Measurements from ENCODE around the gene ZFC3H1. TPM values are rescaled to one million over a fixed set of nuclear protein-coding genes. Genes with fewer than 3 reads are reported as not detected.

ZFC3H1 gene
- total and polyA plus RNA-seq, 2 of the 13 experiments (the other 11 are each of a cell fraction or from before 2014, with no cell fraction given) = 17.1 to 38.3 TPM

DNA sequence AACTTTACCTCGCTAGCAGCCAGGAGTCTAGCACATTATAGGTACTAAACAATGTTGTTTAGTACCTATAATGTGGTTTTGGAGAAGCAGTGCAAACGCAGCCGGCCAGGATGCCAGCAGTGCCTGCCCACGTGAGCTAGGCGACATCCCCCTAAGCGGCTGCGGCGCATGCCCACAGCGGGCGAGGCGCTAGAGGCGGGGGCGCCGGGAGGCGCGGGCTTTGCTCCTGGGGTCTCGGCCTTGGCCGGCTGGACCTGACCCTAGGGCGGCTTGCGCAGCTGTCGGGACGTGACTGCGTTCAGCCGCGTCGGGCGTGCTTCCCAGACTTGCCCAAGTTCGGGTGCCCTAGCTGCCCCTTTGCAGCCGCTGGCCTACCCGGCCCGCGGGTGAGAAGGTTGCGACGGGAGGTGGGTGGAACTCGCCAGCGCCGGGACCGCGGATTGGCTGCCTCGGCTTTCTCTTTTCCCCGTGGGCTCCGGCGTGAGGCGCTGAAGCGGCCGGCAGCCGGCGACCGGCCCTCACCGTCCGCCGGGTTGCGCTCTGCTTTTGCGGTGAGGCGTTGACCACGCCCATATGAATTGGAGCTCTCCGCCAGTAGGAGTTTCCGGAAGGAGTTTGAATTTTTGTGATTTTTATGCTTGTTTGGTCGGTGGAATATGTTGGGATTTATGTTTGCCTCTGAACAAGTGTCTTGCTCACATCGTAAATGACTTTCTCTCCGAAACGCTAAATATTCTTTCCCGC lies 22.4 kb upstream of the ZFC3H1 start, which contains the start of gene TMEM19 (continued):
- TF ChIP-seq, protein P1, sequence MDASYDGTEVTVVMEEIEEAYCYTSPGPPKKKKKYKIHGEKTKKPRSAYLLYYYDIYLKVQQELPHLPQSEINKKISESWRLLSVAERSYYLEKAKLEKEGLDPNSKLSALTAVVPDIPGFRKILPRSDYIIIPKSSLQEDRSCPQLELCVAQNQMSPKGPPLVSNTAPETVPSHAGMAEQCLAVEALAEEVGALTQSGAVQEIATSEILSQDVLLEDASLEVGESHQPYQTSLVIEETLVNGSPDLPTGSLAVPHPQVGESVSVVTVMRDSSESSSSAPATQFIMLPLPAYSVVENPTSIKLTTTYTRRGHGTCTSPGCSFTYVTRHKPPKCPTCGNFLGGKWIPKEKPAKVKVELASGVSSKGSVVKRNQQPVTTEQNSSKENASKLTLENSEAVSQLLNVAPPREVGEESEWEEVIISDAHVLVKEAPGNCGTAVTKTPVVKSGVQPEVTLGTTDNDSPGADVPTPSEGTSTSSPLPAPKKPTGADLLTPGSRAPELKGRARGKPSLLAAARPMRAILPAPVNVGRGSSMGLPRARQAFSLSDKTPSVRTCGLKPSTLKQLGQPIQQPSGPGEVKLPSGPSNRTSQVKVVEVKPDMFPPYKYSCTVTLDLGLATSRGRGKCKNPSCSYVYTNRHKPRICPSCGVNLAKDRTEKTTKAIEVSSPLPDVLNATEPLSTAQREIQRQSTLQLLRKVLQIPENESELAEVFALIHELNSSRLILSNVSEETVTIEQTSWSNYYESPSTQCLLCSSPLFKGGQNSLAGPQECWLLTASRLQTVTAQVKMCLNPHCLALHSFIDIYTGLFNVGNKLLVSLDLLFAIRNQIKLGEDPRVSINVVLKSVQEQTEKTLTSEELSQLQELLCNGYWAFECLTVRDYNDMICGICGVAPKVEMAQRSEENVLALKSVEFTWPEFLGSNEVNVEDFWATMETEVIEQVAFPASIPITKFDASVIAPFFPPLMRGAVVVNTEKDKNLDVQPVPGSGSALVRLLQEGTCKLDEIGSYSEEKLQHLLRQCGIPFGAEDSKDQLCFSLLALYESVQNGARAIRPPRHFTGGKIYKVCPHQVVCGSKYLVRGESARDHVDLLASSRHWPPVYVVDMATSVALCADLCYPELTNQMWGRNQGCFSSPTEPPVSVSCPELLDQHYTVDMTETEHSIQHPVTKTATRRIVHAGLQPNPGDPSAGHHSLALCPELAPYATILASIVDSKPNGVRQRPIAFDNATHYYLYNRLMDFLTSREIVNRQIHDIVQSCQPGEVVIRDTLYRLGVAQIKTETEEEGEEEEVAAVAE (CRISPR knock-in tag; IDR thresholded peaks at IDR 0.05; ENCODE audit: borderline replicate concordance) = peak; percentile 79; the same call in 1 of the 2 replicates
- TF ChIP-seq CC2D1A (CRISPR knock-in tag; IDR thresholded peaks at IDR 0.05) (no peak), ZSCAN21 (CRISPR knock-in tag; IDR thresholded peaks at IDR 0.05; ENCODE audit: borderline replicate concordance) (peak; percentile 83; the same call in 1 of the 2 replicates), ZBTB7A (CRISPR knock-in tag; IDR thresholded peaks at IDR 0.05) (peak; percentile 89), ZNF331 (CRISPR knock-in tag; IDR thresholded peaks at IDR 0.05) (peak; percentile 53; the same call in 1 of the 2 replicates), GZF1 (CRISPR knock-in tag; IDR thresholded peaks at IDR 0.05) (no peak), ZNF724P (CRISPR knock-in tag; IDR thresholded peaks at IDR 0.05; ENCODE audit: borderline replicate concordance) (no peak), CHD2 (IDR thresholded peaks at IDR 0.05; ENCODE audit: low read depth, low read length) (no peak), RBM39 (IDR thresholded peaks at IDR 0.05; ENCODE audit: low read depth, low read length, poor library complexity, severe bottlenecking) (peak; percentile 81), ZNF792 (CRISPR knock-in tag; IDR thresholded peaks at IDR 0.05) (0 out of 2 replicates have a peak, but pooled peaks have one; percentile 44), ZFP90 (CRISPR knock-in tag; IDR thresholded peaks at IDR 0.05; ENCODE audit: borderline replicate concordance) (no peak; the same call in 1 of the 2 replicates), ZNF367 (CRISPR knock-in tag; IDR thresholded peaks at IDR 0.05; ENCODE audit: borderline replicate concordance) (no peak), ZNF383 (CRISPR knock-in tag; IDR thresholded peaks at IDR 0.05; ENCODE audit: borderline replicate concordance) (no peak; the same call in 1 of the 2 replicates), RFX3 (CRISPR knock-in tag; IDR thresholded peaks at IDR 0.05) (peak; percentile 20; the same call in 1 of the 2 replicates), MYNN (CRISPR knock-in tag; IDR thresholded peaks at IDR 0.05; ENCODE audit: low read depth) (no peak; the same call in 1 of the 2 replicates), ZNF20 (CRISPR knock-in tag; IDR thresholded peaks at IDR 0.05) (peak; percentile 80; the same call in 1 of the 2 replicates), BRD4 (CRISPR knock-in tag; IDR thresholded peaks at IDR 0.05) (no peak), ZNF570 (CRISPR knock-in tag; IDR thresholded peaks at IDR 0.05; ENCODE audit: borderline replicate concordance) (no peak)
- TF ChIP-seq, protein P2, sequence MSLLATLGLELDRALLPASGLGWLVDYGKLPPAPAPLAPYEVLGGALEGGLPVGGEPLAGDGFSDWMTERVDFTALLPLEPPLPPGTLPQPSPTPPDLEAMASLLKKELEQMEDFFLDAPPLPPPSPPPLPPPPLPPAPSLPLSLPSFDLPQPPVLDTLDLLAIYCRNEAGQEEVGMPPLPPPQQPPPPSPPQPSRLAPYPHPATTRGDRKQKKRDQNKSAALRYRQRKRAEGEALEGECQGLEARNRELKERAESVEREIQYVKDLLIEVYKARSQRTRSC (CRISPR knock-in tag; IDR thresholded peaks at IDR 0.05; ENCODE audit: low read depth) = peak; percentile 66; the same call in 1 of the 2 replicates
- TF ChIP-seq, protein P3, sequence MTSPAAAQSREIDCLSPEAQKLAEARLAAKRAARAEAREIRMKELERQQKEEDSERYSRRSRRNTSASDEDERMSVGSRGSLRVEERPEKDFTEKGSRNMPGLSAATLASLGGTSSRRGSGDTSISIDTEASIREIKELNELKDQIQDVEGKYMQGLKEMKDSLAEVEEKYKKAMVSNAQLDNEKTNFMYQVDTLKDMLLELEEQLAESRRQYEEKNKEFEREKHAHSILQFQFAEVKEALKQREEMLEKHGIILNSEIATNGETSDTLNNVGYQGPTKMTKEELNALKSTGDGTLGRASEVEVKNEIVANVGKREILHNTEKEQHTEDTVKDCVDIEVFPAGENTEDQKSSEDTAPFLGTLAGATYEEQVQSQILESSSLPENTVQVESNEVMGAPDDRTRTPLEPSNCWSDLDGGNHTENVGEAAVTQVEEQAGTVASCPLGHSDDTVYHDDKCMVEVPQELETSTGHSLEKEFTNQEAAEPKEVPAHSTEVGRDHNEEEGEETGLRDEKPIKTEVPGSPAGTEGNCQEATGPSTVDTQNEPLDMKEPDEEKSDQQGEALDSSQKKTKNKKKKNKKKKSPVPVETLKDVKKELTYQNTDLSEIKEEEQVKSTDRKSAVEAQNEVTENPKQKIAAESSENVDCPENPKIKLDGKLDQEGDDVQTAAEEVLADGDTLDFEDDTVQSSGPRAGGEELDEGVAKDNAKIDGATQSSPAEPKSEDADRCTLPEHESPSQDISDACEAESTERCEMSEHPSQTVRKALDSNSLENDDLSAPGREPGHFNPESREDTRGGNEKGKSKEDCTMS (CRISPR knock-in tag; conservative IDR thresholded peaks at IDR 0.05) = no peak; the same call in 1 of the 2 replicates
- TF ChIP-seq, protein P4, sequence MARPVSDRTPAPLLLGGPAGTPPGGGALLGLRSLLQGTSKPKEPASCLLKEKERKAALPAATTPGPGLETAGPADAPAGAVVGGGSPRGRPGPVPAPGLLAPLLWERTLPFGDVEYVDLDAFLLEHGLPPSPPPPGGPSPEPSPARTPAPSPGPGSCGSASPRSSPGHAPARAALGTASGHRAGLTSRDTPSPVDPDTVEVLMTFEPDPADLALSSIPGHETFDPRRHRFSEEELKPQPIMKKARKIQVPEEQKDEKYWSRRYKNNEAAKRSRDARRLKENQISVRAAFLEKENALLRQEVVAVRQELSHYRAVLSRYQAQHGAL (CRISPR knock-in tag; IDR thresholded peaks at IDR 0.05; ENCODE audit: not compliant biosample characterization) = no peak

All from HepG2 (cell line).